ENCODE results near the gene ROBO2.

The ROBO2 gene

DNA sequence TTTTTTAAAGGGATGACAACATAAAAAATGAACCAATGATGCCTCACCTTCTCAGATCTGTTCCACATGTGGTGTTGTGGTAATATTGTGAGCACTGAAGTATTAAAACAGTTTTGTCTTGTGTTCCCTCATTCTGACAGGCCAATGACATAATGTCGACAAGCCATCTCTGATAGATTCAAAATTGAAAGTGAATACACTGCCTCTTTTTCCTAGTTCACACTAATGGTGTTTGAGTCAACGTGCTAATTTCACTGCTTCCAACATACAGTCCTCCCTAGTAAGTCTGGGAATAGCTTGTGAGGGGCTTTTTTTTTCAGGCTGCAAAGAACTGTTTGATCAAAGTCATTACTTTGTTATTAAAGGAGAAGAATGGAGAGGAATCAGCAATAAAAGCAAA lies 82.8 kb downstream of the ROBO2 start:
- Mint-ChIP-seq H3K4me1 (no peaks in the 10 kb centered on the region), H3K4me3 (no peak overlapping the region)
- no peak for ATAC-seq

DNA sequence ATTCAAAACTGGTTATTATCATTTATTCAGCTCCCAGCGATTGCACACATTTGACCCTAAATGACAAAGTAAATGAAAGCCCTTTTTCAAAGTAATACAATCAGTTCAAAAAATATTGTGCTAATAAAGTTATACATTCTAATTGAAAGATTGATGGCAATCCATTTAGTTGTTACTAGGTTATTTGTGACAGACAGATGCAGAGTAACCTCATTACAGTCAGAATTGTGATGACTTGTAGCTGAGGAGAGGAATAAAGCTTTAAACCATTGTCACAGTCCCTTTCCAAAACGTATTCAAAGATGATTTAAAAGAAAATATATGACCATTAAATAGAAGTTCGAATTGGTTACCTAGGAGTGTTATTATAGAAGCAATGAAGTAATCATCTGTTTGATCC lies 86.1 kb downstream of the ROBO2 start:
- Mint-ChIP-seq H3K4me3 (no peak overlapping the region), H3K9me3 (peaks cover 8% of the 10 kb centered on the region), H3K4me1 (no peaks in the 10 kb centered on the region), H3K27ac (no peak overlapping the region), H3K27me3 (no peaks in the 10 kb centered on the region), H3K36me3 (ENCODE audit: low read depth) (no peaks in the 10 kb centered on the region)
- DNase-seq (no peak), ATAC-seq (no peak)

More for the DNA sequence above, 82.8 kb downstream of the ROBO2 start:
- peaks cover 4% of the 10 kb centered on the region for H3K9me3 Mint-ChIP-seq
- H3K27me3 Mint-ChIP-seq, result no peaks in the 10 kb centered on the region
- no peak overlapping the region for H3K27ac Mint-ChIP-seq
- DNase-seq, result no peak
- no peaks in the 10 kb centered on the region for H3K36me3 Mint-ChIP-seq (ENCODE audit: low read depth)

DNA sequence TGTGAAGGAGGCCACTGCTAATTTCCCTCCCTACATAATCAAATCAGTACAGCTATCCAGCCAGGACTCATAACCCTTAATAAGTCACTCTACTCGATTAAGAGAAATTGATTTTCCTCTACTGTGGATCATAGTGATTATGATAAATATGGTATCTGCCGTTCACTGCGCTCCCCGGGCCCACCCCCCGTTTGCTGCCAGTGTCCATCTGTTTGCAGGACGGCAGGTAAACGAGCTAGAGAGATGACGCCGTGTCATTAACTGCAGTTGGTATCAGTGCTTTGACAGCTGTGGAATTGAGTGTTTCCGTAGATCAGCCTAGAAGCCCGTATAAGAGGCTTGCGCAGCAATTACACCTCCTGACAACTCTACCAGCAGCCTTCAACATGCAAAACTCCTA lies 94.9 kb downstream of the ROBO2 start:
- Mint-ChIP-seq H3K27ac (no peak overlapping the region), H3K9me3 (peaks cover 4% of the 10 kb centered on the region), H3K4me3 (no peak overlapping the region), H3K4me1 (no peaks in the 10 kb centered on the region), H3K36me3 (ENCODE audit: low read depth) (no peaks in the 10 kb centered on the region), H3K27me3 (no peaks in the 10 kb centered on the region)
- no peak for ATAC-seq
- no peak for DNase-seq

DNA sequence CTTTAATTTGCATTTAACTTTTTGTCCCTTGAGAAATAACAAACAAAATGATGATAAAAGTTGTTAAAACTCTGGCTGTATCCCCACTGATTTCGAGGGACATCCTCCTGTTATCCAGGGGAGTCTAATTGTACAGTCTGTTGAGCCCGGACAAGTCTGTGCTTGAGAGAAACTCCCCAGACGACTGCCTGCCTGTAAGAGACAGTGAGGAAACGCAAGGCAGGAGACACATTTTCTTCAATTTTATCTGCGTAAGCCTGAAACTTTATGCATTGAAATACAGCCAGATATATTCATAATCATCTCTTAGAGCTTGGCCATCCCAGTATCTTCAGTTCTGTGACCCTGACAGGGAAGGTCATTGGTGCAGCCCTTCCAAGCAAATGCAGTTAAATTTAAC lies 97.7 kb downstream of the ROBO2 start:
- peaks cover 3% of the 10 kb centered on the region for H3K9me3 Mint-ChIP-seq
- H3K27ac Mint-ChIP-seq, result no peak overlapping the region
- no peak overlapping the region for H3K4me3 Mint-ChIP-seq
- H3K36me3 Mint-ChIP-seq (ENCODE audit: low read depth), result no peaks in the 10 kb centered on the region
- no peak for DNase-seq
- no peak for ATAC-seq
- no peaks in the 10 kb centered on the region for H3K4me1 Mint-ChIP-seq
- no peaks in the 10 kb centered on the region for H3K27me3 Mint-ChIP-seq

DNA sequence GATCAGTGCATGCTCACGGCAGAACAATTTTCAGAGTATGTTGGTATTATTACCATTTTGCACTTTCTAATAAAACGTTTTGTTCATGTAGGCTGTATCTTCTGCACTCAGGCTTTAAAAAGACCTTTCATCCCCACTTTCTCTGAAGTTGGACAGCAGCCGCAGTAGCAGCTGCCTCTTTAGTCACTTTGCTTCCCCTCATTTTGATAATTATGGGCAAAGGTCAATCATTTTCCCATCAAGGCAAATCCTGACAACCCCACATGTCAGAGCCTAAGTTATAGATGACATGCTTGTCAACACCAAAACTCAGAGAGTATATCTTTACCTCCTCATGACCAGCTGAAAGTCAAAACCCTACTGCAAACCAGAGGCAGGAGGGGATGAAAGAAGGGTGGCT lies 99.7 kb downstream of the ROBO2 start:
- Mint-ChIP-seq H3K4me3 (no peak overlapping the region), H3K4me1 (no peaks in the 10 kb centered on the region), H3K36me3 (ENCODE audit: low read depth) (no peaks in the 10 kb centered on the region), H3K27me3 (no peaks in the 10 kb centered on the region), H3K9me3 (peaks cover 8% of the 10 kb centered on the region), H3K27ac (no peak overlapping the region)
- ATAC-seq (no peak), DNase-seq (no peak)

DNA sequence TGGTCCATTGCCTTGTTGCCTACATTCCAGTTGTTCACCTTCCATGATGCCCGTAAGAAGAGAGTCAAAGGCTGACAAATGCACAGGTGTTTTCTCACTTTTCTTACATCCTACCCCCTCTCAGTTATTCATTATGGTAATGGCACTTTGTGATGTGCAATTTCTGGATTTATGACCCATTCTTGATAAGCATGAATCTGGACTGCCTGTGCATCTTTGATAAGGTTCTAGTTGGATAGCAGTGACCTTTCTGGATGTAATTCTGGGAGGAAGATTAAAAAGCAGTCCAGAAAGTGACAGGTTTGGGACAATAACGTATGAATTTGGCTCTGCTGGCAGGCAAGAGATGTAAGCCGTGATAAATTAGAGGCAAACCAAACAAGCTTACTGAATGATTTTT lies 101.5 kb downstream of the ROBO2 start:
- ATAC-seq (no peak), DNase-seq (no peak)
- peaks cover 10% of the 10 kb centered on the region for H3K9me3 Mint-ChIP-seq
- H3K27me3 Mint-ChIP-seq, result no peaks in the 10 kb centered on the region
- no peaks in the 10 kb centered on the region for H3K36me3 Mint-ChIP-seq (ENCODE audit: low read depth)
- H3K4me1 Mint-ChIP-seq, result no peaks in the 10 kb centered on the region
- no peak overlapping the region for H3K4me3 Mint-ChIP-seq
- H3K27ac Mint-ChIP-seq, result no peak overlapping the region

DNA sequence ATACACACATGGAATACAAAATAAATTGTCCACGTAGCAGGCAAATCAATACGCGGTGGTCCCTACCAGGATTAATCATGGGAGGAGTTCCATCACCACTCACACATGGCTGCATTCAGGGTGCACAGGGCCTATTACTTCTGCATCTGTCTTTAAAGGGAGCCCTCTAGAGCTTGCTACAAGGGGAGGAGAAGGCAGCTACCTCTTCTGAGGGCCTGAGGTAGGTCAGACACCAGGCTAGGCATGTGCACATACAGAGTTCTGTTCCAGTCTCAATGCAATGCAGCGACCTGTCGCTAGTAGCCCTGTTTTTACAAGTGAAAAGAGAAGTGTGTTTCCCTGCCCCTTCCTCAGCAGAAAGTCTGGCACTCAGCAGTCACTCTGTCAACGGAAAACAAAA lies 102.7 kb downstream of the ROBO2 start:
- no peak for ATAC-seq
- DNase-seq, result no peak
- H3K4me3 Mint-ChIP-seq, result no peak overlapping the region
- no peaks in the 10 kb centered on the region for H3K27me3 Mint-ChIP-seq
- no peak overlapping the region for H3K27ac Mint-ChIP-seq
- peaks cover 11% of the 10 kb centered on the region for H3K9me3 Mint-ChIP-seq
- H3K36me3 Mint-ChIP-seq (ENCODE audit: low read depth), result no peaks in the 10 kb centered on the region
- no peaks in the 10 kb centered on the region for H3K4me1 Mint-ChIP-seq

- Mint-ChIP-seq H3K27ac (no peak overlapping the region), H3K27me3 (no peaks in the 10 kb centered on the region)
Measured at GRCh38 chr3:77146004-77146403, 106.1 kb downstream of the ROBO2 start.

GRCh38 chr3:77147836-77148578 lies 108.1 kb downstream of the ROBO2 start:
- no peak for DNase-seq
- no peak overlapping the region for H3K4me3 Mint-ChIP-seq
- peaks cover 12% of the 10 kb centered on the region for H3K9me3 Mint-ChIP-seq
- no peaks in the 10 kb centered on the region for H3K27me3 Mint-ChIP-seq
- H3K4me1 Mint-ChIP-seq, result no peaks in the 10 kb centered on the region
- no peaks in the 10 kb centered on the region for H3K36me3 Mint-ChIP-seq (ENCODE audit: low read depth)
- no peak for ATAC-seq
- no peak overlapping the region for H3K27ac Mint-ChIP-seq

More at GRCh38 chr3:77146004-77146403, 106.1 kb downstream of the ROBO2 start:
- Mint-ChIP-seq H3K36me3 (ENCODE audit: low read depth) (no peaks in the 10 kb centered on the region), H3K4me3 (no peak overlapping the region), H3K9me3 (peaks cover 12% of the 10 kb centered on the region), H3K4me1 (no peaks in the 10 kb centered on the region)
- no peak for ATAC-seq
- DNase-seq, result no peak

GRCh38 chr3:77149382-77149781 lies 109.5 kb downstream of the ROBO2 start:
- Mint-ChIP-seq H3K9me3 (peaks cover 7% of the 10 kb centered on the region), H3K36me3 (ENCODE audit: low read depth) (no peaks in the 10 kb centered on the region), H3K27me3 (no peaks in the 10 kb centered on the region), H3K27ac (no peak overlapping the region), H3K4me1 (no peaks in the 10 kb centered on the region), H3K4me3 (no peak overlapping the region)
- ATAC-seq (no peak), DNase-seq (no peak)

DNA sequence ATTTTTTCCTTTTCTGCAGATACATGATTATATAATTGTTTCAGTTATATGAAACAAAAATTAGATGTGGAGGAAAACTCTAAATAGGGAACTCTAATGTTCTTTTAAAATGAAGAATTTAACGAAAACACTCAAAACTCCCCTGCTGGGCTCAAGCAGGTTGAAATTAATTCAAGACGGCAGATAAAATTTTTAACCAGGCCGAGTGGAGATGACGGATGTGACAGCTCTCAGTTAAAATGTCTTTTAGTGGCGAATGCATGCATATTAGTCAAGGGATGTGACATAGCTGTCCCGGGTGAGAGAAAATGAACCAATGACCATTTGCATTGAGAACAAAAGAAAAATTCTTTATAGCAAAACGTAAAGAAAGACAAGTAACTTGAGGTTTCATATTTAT lies 110.1 kb downstream of the ROBO2 start:
- no peaks in the 10 kb centered on the region for H3K4me1 Mint-ChIP-seq
- ATAC-seq, result no peak
- H3K36me3 Mint-ChIP-seq (ENCODE audit: low read depth), result no peaks in the 10 kb centered on the region
- H3K4me3 Mint-ChIP-seq, result no peak overlapping the region
- no peak overlapping the region for H3K27ac Mint-ChIP-seq
- H3K27me3 Mint-ChIP-seq, result no peaks in the 10 kb centered on the region
- peaks cover 7% of the 10 kb centered on the region for H3K9me3 Mint-ChIP-seq
- DNase-seq, result no peak

DNA sequence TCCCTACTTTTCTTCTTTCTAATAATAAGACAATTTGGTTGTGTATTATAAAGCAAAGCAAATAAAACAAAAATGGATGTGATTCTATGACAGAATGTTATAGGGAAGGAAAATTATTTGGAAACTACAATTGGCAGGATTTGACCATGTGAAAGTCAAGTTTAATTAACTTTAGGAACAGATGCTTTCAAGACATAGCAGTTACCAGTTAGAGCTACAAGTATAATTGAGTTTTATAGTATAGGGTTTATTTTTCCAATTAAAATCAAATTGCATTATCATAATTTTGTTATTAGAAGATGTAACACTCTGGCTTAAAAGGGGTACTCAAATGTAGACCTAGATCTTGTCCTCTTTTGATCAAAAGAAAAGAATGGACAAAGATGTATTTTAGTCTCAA lies 110.9 kb downstream of the ROBO2 start:
- Mint-ChIP-seq H3K4me3 (no peak overlapping the region), H3K27ac (no peak overlapping the region), H3K27me3 (no peaks in the 10 kb centered on the region), H3K9me3 (peaks cover 7% of the 10 kb centered on the region), H3K36me3 (ENCODE audit: low read depth) (no peaks in the 10 kb centered on the region), H3K4me1 (no peaks in the 10 kb centered on the region)
- no peak for DNase-seq
- no peak for ATAC-seq

DNA sequence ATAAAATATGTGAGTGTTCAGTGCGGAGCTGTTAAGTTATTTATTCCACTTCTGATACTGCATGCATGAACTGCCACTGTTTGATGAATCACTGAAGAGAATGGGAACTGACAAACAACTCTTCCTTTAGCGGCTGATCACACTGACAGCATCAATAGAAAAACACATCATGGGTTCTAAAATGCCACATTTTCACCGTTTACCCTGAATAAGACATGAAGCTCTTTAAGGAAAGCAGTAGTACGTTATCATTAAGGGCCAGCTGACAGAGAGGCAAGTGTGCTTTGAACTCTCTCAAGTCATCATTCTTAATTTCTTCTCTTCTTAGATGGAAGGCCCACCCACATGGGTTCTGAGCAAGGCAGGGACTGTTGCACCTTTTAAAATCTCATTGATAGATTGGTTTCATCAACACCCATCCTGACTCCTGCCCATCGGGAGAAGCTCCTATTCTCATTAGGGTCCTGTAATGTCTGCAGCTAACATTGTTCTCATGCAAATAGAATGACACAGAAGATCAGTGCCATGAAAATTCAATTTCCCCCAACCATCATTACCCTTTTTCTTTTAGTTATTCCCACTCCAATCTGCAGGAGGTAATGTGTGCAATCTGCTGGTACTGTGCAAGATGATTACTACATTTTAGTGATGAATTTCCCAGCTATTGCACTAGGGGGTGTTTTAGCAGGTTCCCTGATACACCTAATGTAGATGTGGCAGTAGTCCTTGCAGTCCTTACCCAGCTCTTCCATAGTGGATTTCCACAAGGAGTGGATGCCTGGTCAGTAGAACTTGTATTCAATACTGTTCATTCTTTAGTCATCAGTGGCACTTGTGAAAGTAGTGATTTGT lies 119.1 kb downstream of the ROBO2 start:
- ATAC-seq (no peak), DNase-seq (no peak)
- peaks cover 5% of the 10 kb centered on the region for H3K9me3 Mint-ChIP-seq
- H3K27me3 Mint-ChIP-seq, result no peaks in the 10 kb centered on the region
- H3K36me3 Mint-ChIP-seq (ENCODE audit: low read depth), result no peaks in the 10 kb centered on the region
- no peaks in the 10 kb centered on the region for H3K4me1 Mint-ChIP-seq
- no peak overlapping the region for H3K27ac Mint-ChIP-seq
- H3K4me3 Mint-ChIP-seq, result no peak overlapping the region

- Mint-ChIP-seq H3K36me3 (ENCODE audit: low read depth) (no peaks in the 10 kb centered on the region), H3K4me3 (no peak overlapping the region), H3K27me3 (no peaks in the 10 kb centered on the region), H3K9me3 (peaks cover 7% of the 10 kb centered on the region), H3K4me1 (no peaks in the 10 kb centered on the region), H3K27ac (no peak overlapping the region)
- no peak for DNase-seq
- ATAC-seq, result no peak
Measured at GRCh38 chr3:77160931-77161497, 121.1 kb downstream of the ROBO2 start.

DNA sequence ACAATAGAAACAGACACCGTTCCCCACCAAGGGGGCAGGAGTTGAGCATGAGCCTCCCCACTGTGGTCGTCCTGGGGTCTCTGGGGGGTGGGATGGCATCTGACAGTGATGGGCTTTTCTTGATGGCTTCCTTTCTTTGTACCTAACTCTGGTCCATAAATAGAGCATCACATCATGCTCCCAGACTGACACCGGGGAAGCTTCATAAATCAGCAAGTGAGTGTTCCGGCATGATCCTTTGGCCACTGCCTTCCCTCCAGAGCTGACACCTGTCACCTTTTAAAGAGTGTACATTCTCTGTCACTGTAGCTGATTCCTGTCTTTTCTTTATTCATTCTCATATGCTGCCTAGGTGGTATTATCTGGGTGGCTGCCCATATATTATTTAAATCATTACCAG lies 129.9 kb downstream of the ROBO2 start:
- Mint-ChIP-seq H3K4me1 (no peaks in the 10 kb centered on the region), H3K27ac (no peak overlapping the region), H3K4me3 (no peak overlapping the region), H3K9me3 (no peaks in the 10 kb centered on the region), H3K27me3 (no peaks in the 10 kb centered on the region), H3K36me3 (ENCODE audit: low read depth) (no peaks in the 10 kb centered on the region)
- no peak for DNase-seq
- no peak for ATAC-seq

Data from activated naive CD8-positive, alpha-beta T cell treated with anti-CD3 and anti-CD28 coated beads, Interleukin-2, amount 50 U/mL, for 24 hours (primary cell).